Measurements from ENCODE around the gene TSPAN11. TPM values are rescaled to one million over a fixed set of nuclear protein-coding genes. Genes with fewer than 3 reads are reported as not detected.

Gene TSPAN11
- total and polyA plus RNA-seq, 2 experiments from 2014 or later: 5.2 to 9.6 TPM

- Histone ChIP-seq H3K4me3 (no peak overlapping the region), H3K27me3 (peaks cover 21% of the 10 kb centered on the region), H4K20me1 (ENCODE audit: insufficient read depth, poor library complexity, severe bottlenecking) (no peaks in the 10 kb centered on the region), H3K9me2 (replicated peaks; ENCODE audit: insufficient read depth) (no peaks in the 10 kb centered on the region), H3K79me2 (peaks cover 5% of the 10 kb centered on the region), H3K9me3 (ENCODE audit: low read depth) (no peaks in the 10 kb centered on the region), H3K4me2 (no peak overlapping the region), H2AFZ (no peak overlapping the region), H3K4me1 (ENCODE audit: insufficient read depth) (peaks cover 13% of the 10 kb centered on the region), H3K36me3 (replicated peaks; ENCODE audit: insufficient read depth, low read depth) (no peaks in the 10 kb centered on the region), H3K27ac (no peak overlapping the region)
- 91% methylated on average over 5 of the region's 5 CpGs for whole genome bisulfite sequencing (ENCODE audit: low lambda C conversion rate, missing lambda C conversion rate)
- DNase-seq (ENCODE audit: low spot score): no peak
- TF ChIP-seq EZH2 (IDR thresholded peaks at IDR 0.05; ENCODE audit: borderline replicate concordance) (no peak), EZH2phosphoT487 (IDR thresholded peaks at IDR 0.05; ENCODE audit: low read depth, severe bottlenecking, unreplicated experiment) (no peak), CTCF (IDR thresholded peaks at IDR 0.05; ENCODE audit: poor library complexity) (no peak)
Observed at GRCh38 chr12:30930641-30931040, 4.1 kb downstream of the TSPAN11 start.

- H3K4me2 ChIP-seq: no peak overlapping the region
- H3K9me2 ChIP-seq (replicated peaks; ENCODE audit: insufficient read depth): no peaks in the 10 kb centered on the region
- no peaks in the 10 kb centered on the region for H3K4me1 ChIP-seq (ENCODE audit: insufficient read depth)
- H3K9me3 ChIP-seq (ENCODE audit: low read depth): no peaks in the 10 kb centered on the region
- H3K27ac ChIP-seq: no peak overlapping the region
- no peak overlapping the region for H2AFZ ChIP-seq
- peaks cover 6% of the 10 kb centered on the region for H3K27me3 ChIP-seq
- TF ChIP-seq EZH2phosphoT487 (IDR thresholded peaks at IDR 0.05; ENCODE audit: low read depth, severe bottlenecking, unreplicated experiment) (no peak), CTCF (IDR thresholded peaks at IDR 0.05; ENCODE audit: poor library complexity) (no peak), EZH2 (IDR thresholded peaks at IDR 0.05; ENCODE audit: borderline replicate concordance) (no peak)
- no peaks in the 10 kb centered on the region for H3K36me3 ChIP-seq (replicated peaks; ENCODE audit: insufficient read depth, low read depth)
- H3K4me3 ChIP-seq: no peak overlapping the region
- WGBS (ENCODE audit: low lambda C conversion rate, missing lambda C conversion rate): 90% methylated on average over 3 of the region's 3 CpGs
- H3K79me2 ChIP-seq: peaks cover 5% of the 10 kb centered on the region
- no peaks in the 10 kb centered on the region for H4K20me1 ChIP-seq (ENCODE audit: insufficient read depth, poor library complexity, severe bottlenecking)
- DNase-seq (ENCODE audit: low spot score): no peak
Observed at GRCh38 chr12:30932881-30933280, 6.3 kb downstream of the TSPAN11 start.

GRCh38 chr12:30934811-30935210, 8.3 kb downstream of the TSPAN11 start:
- Histone ChIP-seq H3K27me3 (peaks cover 2% of the 10 kb centered on the region), H2AFZ (no peak overlapping the region), H3K36me3 (replicated peaks; ENCODE audit: insufficient read depth, low read depth) (no peaks in the 10 kb centered on the region), H3K9me2 (replicated peaks; ENCODE audit: insufficient read depth) (no peaks in the 10 kb centered on the region), H3K4me1 (ENCODE audit: insufficient read depth) (no peaks in the 10 kb centered on the region), H3K4me3 (no peak overlapping the region), H3K4me2 (no peak overlapping the region), H3K9me3 (ENCODE audit: low read depth) (no peaks in the 10 kb centered on the region), H4K20me1 (ENCODE audit: insufficient read depth, poor library complexity, severe bottlenecking) (no peaks in the 10 kb centered on the region), H3K79me2 (no peaks in the 10 kb centered on the region), H3K27ac (no peak overlapping the region)
- WGBS (ENCODE audit: low lambda C conversion rate, missing lambda C conversion rate): 92% methylated on average over 2 of the region's 2 CpGs
- TF ChIP-seq EZH2 (IDR thresholded peaks at IDR 0.05; ENCODE audit: borderline replicate concordance) (no peak), EZH2phosphoT487 (IDR thresholded peaks at IDR 0.05; ENCODE audit: low read depth, severe bottlenecking, unreplicated experiment) (no peak), CTCF (IDR thresholded peaks at IDR 0.05; ENCODE audit: poor library complexity) (no peak)
- no peak for DNase-seq (ENCODE audit: low spot score)

- Histone ChIP-seq H3K9me2 (replicated peaks; ENCODE audit: insufficient read depth) (no peaks in the 10 kb centered on the region), H3K4me3 (no peak overlapping the region), H3K27me3 (peaks cover 2% of the 10 kb centered on the region), H3K4me1 (ENCODE audit: insufficient read depth) (no peaks in the 10 kb centered on the region), H4K20me1 (ENCODE audit: insufficient read depth, poor library complexity, severe bottlenecking) (no peaks in the 10 kb centered on the region), H3K9me3 (ENCODE audit: low read depth) (no peaks in the 10 kb centered on the region), H3K36me3 (replicated peaks; ENCODE audit: insufficient read depth, low read depth) (no peaks in the 10 kb centered on the region), H3K79me2 (no peaks in the 10 kb centered on the region), H3K27ac (no peak overlapping the region), H2AFZ (no peak overlapping the region), H3K4me2 (no peak overlapping the region)
- WGBS (ENCODE audit: low lambda C conversion rate, missing lambda C conversion rate): 57% methylated on average over 2 of the region's 2 CpGs
- TF ChIP-seq CTCF (IDR thresholded peaks at IDR 0.05; ENCODE audit: poor library complexity): no peak
- TF ChIP-seq EZH2phosphoT487 (IDR thresholded peaks at IDR 0.05; ENCODE audit: low read depth, severe bottlenecking, unreplicated experiment): no peak
- no peak for DNase-seq (ENCODE audit: low spot score)
Observed at GRCh38 chr12:30936036-30936435, 9.5 kb downstream of the TSPAN11 start.

Data from hepatocyte (in vitro differentiated cells).